GM18505 (cell line): ENCODE data around the gene SLC35D1.
"Not testable (repeated sequence)": the region's sequence is repeated elsewhere in the genome, so short reads cannot be mapped to it uniquely, and the experiment has no call there.

Source experiments
- ATAC-seq: cut with Tn5 transposase; IDR thresholded peaks from one replicate; pipeline ENCODE4 v1.9.1; 2021; ENCODE audit not compliant: unreplicated experiment
- POLR2A ChIP-seq: IDR thresholded peaks from 4 replicates; pipeline ENCODE4 v1.6.1; 2011; ENCODE audit warnings: borderline replicate concordance; ENCODE audit not compliant: insufficient read depth, insufficient read length; ENCODE audit errors: extremely low read depth

The SLC35D1 gene

GRCh38 chr1:67053785-67054772 lies at the start of gene SLC35D1:
TSS of gene SLC35D1 (minus strand) at chr1:67054148. CDS start at chr1:67054013, 135 bp downstream.
- ATAC-seq = peak; percentile 82
- peak; percentile 69 for TF ChIP-seq POLR2A

- no peak for ATAC-seq
- no peak for TF ChIP-seq POLR2A
Measured at GRCh38 chr1:67103548-67103947, 49.6 kb upstream of the SLC35D1 start.

- TF ChIP-seq POLR2A = no peak
- no peak for ATAC-seq
Measured at GRCh38 chr1:67100833-67101232, 46.9 kb upstream of the SLC35D1 start.

GRCh38 chr1:67097305-67097704 lies 43.4 kb upstream of the SLC35D1 start:
- ATAC-seq = no peak
- no peak for TF ChIP-seq POLR2A

GRCh38 chr1:67094191-67094590 lies 40.2 kb upstream of the SLC35D1 start:
- ATAC-seq = no peak

GRCh38 chr1:67089685-67090208 lies 35.8 kb upstream of the SLC35D1 start:
- no peak for TF ChIP-seq POLR2A
- no peak for ATAC-seq

More at GRCh38 chr1:67094191-67094590, 40.2 kb upstream of the SLC35D1 start:
- no peak for TF ChIP-seq POLR2A

GRCh38 chr1:67088440-67088839 lies 34.5 kb upstream of the SLC35D1 start:
- TF ChIP-seq POLR2A = no peak
- ATAC-seq = no peak

GRCh38 chr1:67085326-67085725 lies 31.4 kb upstream of the SLC35D1 start:
- ATAC-seq = no peak
- TF ChIP-seq POLR2A = no peak

- ATAC-seq = no peak
- no peak for TF ChIP-seq POLR2A
Measured at GRCh38 chr1:67084765-67085318, 30.9 kb upstream of the SLC35D1 start.

GRCh38 chr1:67078291-67078690 lies 24.3 kb upstream of the SLC35D1 start:
- TF ChIP-seq POLR2A = no peak

GRCh38 chr1:67077593-67077992 lies 23.6 kb upstream of the SLC35D1 start:
- no peak for ATAC-seq
- no peak for TF ChIP-seq POLR2A

More at GRCh38 chr1:67078291-67078690, 24.3 kb upstream of the SLC35D1 start:
- no peak for ATAC-seq

- no peak for ATAC-seq
- no peak for TF ChIP-seq POLR2A
Measured at GRCh38 chr1:67072749-67073148, 18.8 kb upstream of the SLC35D1 start.

GRCh38 chr1:67067655-67068054 lies 13.7 kb upstream of the SLC35D1 start:
- ATAC-seq = not testable (repeated sequence)

- no peak for TF ChIP-seq POLR2A
Measured at GRCh38 chr1:67062412-67062811, 8.5 kb upstream of the SLC35D1 start.

More at GRCh38 chr1:67062412-67062811, 8.5 kb upstream of the SLC35D1 start:
- no peak for ATAC-seq
